ENCODE measurements around the gene AFF3.

Gene AFF3

GRCh38 chr2:99918389-99918788, 224.0 kb downstream of the AFF3 start:
- no peak for DNase-seq

GRCh38 chr2:99915108-99915675, 227.2 kb downstream of the AFF3 start:
- no peak for DNase-seq

DNA sequence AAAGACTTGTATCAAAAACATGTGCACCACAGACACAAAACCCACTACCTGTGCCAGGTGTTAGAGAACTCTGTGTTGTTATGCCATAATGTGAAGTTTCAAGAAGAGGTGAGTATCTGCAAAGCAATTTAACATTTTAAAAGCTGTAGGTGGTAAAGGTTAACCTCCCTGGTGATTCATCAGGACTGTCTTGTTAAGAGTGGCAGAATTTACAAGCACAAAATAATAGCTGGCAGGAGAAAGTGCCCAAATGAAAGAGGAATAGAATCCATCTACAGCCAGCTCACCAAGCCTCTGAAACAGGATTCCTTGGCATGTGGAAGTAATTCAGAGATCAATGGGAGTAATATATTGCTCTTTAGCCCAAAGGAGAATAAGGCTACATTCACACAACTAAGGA, 230.7 kb downstream of the AFF3 start:
- no peak for DNase-seq

DNA sequence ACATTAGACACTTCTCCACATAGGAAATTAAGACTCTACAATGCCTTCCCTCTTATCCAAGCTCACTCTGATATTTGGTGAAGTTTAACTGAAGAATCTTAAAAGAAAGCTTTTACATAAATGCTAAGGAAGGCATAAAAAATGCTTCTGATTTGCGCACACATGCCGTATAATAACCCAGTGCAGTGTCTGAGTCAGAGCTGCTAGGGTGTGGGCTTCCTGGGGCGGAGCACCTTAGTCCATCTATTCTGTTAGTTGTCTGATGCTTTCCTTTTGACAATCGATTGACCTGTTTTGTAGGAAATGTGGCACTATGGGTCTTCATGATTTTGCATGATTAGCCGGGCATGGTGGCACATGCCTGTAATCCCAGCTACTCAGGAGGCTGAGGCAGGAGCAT, 231.5 kb downstream of the AFF3 start:
- no peak for DNase-seq

DNA sequence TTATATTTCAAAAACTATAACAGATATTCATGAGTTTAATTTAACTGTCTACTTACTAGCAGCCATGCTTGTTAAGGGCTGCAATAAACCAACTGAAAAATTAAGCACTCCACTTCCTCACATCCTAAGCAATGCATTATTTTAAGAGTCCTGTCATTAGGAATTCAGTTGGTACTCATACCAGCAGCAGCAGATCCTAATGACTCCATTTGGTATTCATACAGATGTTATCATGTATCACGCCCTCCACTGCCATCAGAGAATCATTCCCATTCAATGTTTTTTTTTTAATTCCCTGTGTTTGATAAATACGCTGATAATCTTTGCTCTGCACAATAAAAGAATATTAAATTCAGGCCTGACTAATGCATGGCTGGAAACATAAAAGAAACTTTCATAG, 236.8 kb downstream of the AFF3 start:
- DNase-seq = no peak

- DNase-seq = no peak
Observed at GRCh38 chr2:99905025-99905424, 237.4 kb downstream of the AFF3 start.

- DNase-seq = no peak
Observed at GRCh38 chr2:99903981-99904380, 238.4 kb downstream of the AFF3 start.

DNA sequence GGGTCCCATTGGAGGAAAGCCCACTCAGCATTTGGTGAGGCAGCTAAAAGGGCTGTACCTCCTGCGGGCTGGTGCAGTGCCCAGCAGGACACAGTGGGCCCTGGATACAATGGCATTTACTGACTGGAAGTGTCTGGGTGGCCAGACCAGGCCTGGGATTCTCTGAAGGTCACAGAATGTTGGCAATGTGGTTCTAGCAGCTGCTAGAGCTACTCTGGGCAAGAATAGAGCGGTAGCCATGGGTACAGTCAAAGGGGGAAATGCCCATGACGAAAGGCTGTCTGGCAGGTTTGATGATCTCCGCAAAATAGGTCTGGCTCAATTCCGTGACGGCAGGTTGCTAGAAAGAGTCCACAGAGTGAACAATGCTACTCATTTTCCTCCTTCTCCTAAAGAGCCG, 241.8 kb downstream of the AFF3 start:
- DNase-seq = no peak

DNA sequence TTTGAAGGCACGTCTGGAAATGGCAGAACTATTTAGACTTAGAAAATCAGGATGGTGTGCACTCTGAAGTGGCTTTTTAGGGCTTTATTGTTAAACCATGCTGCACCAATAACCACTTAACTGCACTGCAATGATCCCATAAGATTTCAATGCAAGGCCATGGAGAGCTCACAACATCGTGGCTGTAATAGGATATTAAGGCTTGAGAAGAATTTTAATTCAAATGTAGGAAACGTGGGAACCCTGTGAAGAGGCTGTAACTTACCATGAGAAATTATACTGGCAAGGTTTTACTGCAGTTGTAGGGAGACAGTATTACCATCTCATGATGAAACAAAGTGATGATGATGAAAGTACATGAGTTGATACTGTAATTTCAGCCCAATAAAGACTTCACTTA, 242.5 kb downstream of the AFF3 start:
- no peak for DNase-seq

DNA sequence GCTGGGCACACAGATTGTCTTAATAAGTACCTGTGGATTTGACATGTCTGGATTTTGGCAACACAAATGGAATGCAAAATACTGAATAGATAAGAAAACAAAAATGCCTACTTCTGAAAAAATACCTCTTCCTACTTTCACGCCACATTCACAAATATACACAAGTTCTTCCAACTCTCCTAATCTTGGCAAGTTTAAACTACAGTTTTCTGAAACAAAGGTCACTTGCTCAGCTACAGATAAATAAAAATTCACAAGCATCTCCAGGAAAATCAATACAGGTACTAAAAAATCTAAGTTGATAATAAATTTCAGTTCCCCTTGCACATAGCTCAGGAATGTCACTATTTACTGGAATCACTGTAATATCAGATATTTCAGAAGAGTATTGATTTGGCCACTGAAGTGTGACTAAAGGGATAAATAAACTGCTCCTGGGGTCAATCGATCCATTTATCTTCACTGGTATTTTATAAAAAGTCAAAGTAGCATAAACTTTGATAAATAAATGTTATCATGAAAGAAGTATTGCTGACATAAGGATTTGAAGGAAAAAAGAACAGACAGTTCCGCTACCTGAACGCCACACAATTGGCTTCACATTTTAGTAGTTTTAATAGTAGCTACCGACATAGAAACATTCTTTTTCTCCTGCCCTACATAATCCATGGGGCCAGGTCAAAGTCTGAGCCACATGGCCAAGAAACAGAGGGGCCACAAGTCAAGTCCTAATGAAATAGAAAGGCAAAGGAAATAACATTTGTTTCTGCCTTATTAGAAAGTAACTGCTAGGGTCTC, 243.1 kb downstream of the AFF3 start:
- DNase-seq = no peak

- DNase-seq = no peak
Observed at GRCh38 chr2:99898336-99899048, 243.9 kb downstream of the AFF3 start.

DNA sequence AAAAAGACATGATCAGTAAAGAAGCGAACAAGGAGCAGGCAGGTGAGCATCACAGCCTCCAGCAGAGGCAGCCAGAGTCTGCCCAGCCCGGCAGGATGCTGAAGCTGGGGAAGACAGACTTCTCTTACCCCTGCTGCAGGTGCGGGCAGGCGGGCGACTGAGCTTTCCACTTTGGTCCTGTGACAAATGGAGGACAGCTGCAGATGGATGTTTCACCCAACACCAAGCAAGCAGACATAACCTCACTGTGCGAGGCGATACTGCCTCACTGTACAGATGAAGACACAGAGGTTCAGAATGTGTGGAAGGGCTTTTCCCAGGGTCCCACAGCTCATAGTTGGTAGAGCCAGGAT, 251.0 kb downstream of the AFF3 start:
- DNase-seq = no peak

DNA sequence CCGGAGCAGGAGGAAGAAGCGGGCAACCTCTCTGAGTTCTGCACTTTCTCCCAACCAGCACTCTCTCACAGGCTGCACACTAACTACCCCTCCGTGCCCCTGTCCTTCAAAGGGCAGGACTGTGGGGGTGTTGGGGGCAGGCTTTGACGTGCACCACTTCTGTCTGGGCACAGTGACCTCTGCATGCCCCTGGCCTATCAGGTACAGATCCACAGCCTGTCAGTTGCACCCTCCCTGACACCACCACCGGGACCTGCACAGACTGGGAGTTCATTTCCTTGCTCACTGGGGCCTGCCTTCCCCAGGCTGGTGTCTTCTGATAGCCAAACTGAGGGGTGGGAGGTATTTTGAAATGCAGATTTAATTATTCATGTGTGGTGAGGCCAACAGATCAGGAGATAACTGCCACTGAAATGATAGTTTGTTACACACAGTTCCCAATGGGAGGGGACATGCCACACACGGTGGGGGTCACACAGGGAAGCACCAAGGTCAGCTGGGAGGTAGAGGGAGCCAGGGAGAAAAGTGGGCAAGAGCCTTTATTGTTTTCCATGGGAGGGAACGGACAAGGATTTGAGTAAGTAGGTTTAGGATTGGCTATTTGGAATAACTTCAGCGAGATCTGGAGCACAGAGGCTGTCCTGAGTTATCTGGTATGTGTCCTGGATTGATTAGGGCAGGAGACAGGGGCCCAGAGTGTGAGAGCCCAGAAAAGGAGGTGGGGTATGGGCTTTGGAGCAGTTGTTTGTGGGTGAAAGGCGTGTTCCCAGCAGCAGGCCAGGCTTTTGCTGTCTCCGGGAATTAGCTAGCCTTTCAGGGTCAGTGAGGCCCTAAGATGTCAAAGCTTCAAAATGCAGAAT, 251.6 kb downstream of the AFF3 start:
- DNase-seq = no peak

- no peak for DNase-seq
Observed at GRCh38 chr2:99888617-99889016, 253.8 kb downstream of the AFF3 start.

GRCh38 chr2:99886418-99886817, 256.0 kb downstream of the AFF3 start:
- DNase-seq = no peak

- no peak for DNase-seq
Observed at GRCh38 chr2:99883358-99883757, 259.0 kb downstream of the AFF3 start.

- DNase-seq = no peak
Observed at GRCh38 chr2:99881901-99882591, 260.3 kb downstream of the AFF3 start.

GRCh38 chr2:99880964-99881294, 261.5 kb downstream of the AFF3 start:
- no peak for DNase-seq

DNA sequence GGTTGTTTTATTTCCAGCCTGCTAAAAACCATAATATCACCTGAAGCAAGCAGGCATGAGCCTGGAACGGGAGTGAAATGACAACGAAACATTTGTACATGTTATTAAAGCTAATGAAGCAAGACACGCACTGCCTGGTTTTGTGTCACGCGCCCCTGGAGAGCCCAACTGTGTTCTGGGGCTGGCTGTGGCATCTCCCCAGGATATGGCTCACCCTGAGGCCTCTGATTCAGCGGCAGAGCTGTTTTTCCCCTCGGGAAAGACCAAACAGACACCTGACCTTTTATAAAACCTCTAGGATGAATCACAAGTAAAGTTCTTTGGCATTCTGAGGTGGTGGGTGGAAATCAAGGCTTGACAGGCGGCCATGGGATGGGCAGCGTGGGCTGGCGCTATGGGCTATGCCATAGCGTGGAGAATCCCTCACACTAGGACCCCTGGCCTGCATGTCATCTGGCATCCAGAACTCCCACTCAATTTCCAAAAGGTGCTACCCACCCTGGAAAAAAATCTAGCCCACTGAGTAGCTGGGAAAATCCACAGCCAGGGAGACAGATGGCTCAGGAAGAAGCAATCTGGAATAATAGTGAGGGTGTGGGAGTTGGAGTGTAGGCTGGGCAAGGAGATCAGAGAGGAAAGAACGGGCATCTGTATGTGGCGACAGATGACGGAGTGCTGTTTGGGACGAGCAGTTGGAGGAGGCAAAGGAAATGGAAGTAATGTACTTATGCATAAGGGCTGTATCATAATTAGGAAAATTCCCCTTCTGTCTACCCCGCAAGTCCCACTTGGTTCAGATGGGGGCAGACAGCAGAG, 262.0 kb downstream of the AFF3 start:
- no peak for DNase-seq

DNA sequence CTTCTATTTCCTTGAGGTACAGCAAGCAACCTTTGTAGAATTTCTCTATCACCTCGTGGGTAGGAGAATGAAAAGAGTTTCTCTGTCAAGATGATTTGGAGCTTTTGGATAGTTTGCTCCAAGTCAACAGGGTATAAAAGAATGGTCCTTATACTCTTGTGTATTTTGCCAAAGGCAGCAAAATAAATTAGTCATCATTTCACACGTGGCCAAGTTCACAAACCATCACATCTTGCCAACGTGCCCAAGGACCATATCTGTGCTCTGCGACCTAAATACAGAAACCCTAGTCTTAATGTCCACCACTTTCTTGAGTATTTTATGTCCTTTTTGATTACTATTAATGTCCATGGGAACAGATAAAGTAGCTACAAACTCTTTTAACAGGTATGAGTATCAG, 262.9 kb downstream of the AFF3 start:
- no peak for DNase-seq

DNA sequence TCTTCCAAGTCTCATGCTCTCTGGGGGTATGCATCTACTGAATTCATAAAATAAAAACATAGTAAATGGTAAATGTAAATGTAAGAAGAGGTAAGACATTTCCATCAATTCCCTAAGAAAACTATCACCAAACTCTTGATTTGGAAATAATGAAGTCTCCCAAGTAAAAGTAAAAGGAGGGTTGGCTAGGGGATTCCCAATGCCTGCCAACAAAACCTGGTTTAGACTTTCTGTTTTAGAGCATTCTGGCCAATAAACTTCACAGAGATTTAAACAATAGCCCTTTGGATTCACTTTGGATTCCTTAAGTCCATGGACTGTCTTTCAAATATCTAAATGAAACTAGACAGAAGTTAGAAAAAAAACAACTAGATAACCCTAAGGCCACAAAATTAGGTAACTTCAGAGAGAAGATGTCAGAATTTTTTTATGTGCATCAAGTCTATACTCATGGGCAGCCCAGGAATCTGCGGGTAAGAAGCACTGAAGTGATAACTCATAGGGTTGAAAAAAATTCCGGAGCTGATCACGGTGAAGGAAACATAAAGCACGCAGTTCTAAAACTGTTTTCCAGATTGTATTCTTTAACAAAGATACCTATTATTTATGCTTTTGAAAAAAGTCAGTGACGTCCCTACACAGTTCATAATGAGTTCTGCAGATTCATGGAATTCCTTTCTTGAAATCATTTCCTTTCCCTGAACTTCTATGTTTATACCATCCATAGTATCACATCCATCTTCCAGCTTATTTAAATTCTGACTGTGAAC, 263.6 kb downstream of the AFF3 start:
- no peak for DNase-seq

All from CD4-positive, alpha-beta T cell treated with Interleukin-17A for 4 hours (primary cell).